Measurements from ENCODE around the gene MYO7B. TPM values are rescaled to one million over a fixed set of nuclear protein-coding genes. Genes with fewer than 3 reads are reported as not detected.

The MYO7B gene
- total and polyA plus RNA-seq, 2 donors (not counting 1 experiment from before 2014, with no cell fraction given) = 5.0 to 68.2 TPM

- intact Hi-C loops (cut with micrococcal nuclease) = loop anchor here (2.0 to 5.0 kb wide), 2 partner anchors 18 to 64 kb away; partner anchors contain the start of gene SFT2D3
- Histone ChIP-seq H3K4me3 (ENCODE audit: control extremely low read depth in 1 of 5, extremely low read depth in 1 of 5, insufficient read depth in 1 of 5, low read depth in 2 of 5, low read length in 4 of 5) (peak overlapping the region in 1 of 5 experiments; percentile 13), H3K27me3 (replicated peaks in 1 of 4; ENCODE audit: control extremely low read depth in 1 of 4, control insufficient read depth in 3 of 4, insufficient read depth in 4 of 4, low read length in 3 of 4) (no peaks in the 10 kb centered on the region), H3K4me1 (ENCODE audit: control insufficient read depth in 2 of 2, insufficient read depth in 2 of 2, low read length in 2 of 2) (peaks cover 87 to 96% of the 10 kb centered on the region in 2 donors), H3K36me3 (replicated peaks in 1 of 2; ENCODE audit: control extremely low read depth in 1 of 2, control insufficient read depth in 1 of 2, extremely low read depth in 1 of 2, insufficient read depth in 2 of 2, low read length in 1 of 2) (no peaks in the 10 kb centered on the region), H3K9ac (ENCODE audit: low read length) (peak overlapping the region; percentile 14), H4K20me1 (ENCODE audit: control insufficient read depth, insufficient read depth, low read length, poor library complexity, severe bottlenecking) (no peaks in the 10 kb centered on the region), H3K9me3 (ENCODE audit: control extremely low read depth in 1 of 3, control insufficient read depth in 2 of 3, insufficient read depth in 1 of 3, low read length in 2 of 3) (no peaks in the 10 kb centered on the region), H3K79me2 (ENCODE audit: control insufficient read depth, insufficient read depth, low read length) (no peaks in the 10 kb centered on the region), H3K27ac (ENCODE audit: low read length in 2 of 2) (peak overlapping the region; percentile 62 to 76), H2AFZ (ENCODE audit: insufficient read depth, low read depth, low read length, poor library complexity, severe bottlenecking) (peak overlapping the region; percentile 29), H3K4me2 (replicated peaks; ENCODE audit: low read depth, low read length, poor library complexity, severe bottlenecking) (peak overlapping the region; percentile 73)
- TF ChIP-seq, protein P1, sequence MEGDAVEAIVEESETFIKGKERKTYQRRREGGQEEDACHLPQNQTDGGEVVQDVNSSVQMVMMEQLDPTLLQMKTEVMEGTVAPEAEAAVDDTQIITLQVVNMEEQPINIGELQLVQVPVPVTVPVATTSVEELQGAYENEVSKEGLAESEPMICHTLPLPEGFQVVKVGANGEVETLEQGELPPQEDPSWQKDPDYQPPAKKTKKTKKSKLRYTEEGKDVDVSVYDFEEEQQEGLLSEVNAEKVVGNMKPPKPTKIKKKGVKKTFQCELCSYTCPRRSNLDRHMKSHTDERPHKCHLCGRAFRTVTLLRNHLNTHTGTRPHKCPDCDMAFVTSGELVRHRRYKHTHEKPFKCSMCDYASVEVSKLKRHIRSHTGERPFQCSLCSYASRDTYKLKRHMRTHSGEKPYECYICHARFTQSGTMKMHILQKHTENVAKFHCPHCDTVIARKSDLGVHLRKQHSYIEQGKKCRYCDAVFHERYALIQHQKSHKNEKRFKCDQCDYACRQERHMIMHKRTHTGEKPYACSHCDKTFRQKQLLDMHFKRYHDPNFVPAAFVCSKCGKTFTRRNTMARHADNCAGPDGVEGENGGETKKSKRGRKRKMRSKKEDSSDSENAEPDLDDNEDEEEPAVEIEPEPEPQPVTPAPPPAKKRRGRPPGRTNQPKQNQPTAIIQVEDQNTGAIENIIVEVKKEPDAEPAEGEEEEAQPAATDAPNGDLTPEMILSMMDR (IDR thresholded peaks at IDR 0.05) = no peak
- no peak for TF ChIP-seq EZH2 (IDR thresholded peaks at IDR 0.05; ENCODE audit: borderline replicate concordance, insufficient read depth, low read depth, low read length, poor library complexity, severe bottlenecking)
- CTCF ChIA-PET = interaction anchor here (1.4 to 19.3 kb wide), 3 partner anchors 11 to 57 kb away, joined by 3 to 553 read pairs (median 53); no protein-coding TSS in a partner anchor
- Mint-ChIP-seq H3K4me3 (peak overlapping the region; percentile 68), H3K9me3 (ENCODE audit: insufficient read depth) (no peaks in the 10 kb centered on the region), H3K4me1 (peaks cover 85% of the 10 kb centered on the region), H3K27ac (peak overlapping the region; percentile 95), H3K27me3 (no peaks in the 10 kb centered on the region)
- POLR2A ChIA-PET = interaction anchor here (0.6 to 2.0 kb wide), 3 partner anchors 8 to 20 kb away, joined by 4 to 7 read pairs (median 4); no protein-coding TSS in a partner anchor
- peak; percentile 46 for DNase-seq
- 56% methylated on average over 14 of the region's 23 CpGs for WGBS (ENCODE audit: insufficient coverage)
- peak; percentile 7 for ATAC-seq (ENCODE audit: low read depth)
Observed at GRCh38 chr2:127638361-127639110, 103.1 kb downstream of the MYO7B start.

GRCh38 chr2:127639111-127639474 lies 103.6 kb downstream of the MYO7B start:
- H3K4me3 ChIP-seq (ENCODE audit: control extremely low read depth in 1 of 5, extremely low read depth in 1 of 5, insufficient read depth in 1 of 5, low read depth in 2 of 5, low read length in 4 of 5) = no peak overlapping the region
- DNase-seq = peak; percentile 43
- Mint-ChIP-seq H3K9me3 (ENCODE audit: insufficient read depth) (no peaks in the 10 kb centered on the region), H3K27ac (peak overlapping the region; percentile 95), H3K27me3 (no peaks in the 10 kb centered on the region), H3K4me1 (peaks cover 81% of the 10 kb centered on the region), H3K4me3 (peak overlapping the region; percentile 68)
- ATAC-seq (ENCODE audit: low read depth) = no peak
- peak overlapping the region; percentile 80 for H2AFZ ChIP-seq (ENCODE audit: insufficient read depth, low read depth, low read length, poor library complexity, severe bottlenecking)
- TF ChIP-seq EZH2 (IDR thresholded peaks at IDR 0.05; ENCODE audit: borderline replicate concordance, insufficient read depth, low read depth, low read length, poor library complexity, severe bottlenecking) = no peak
- peaks cover 82 to 90% of the 10 kb centered on the region in 2 donors for H3K4me1 ChIP-seq (ENCODE audit: control insufficient read depth in 2 of 2, insufficient read depth in 2 of 2, low read length in 2 of 2)
- H3K9ac ChIP-seq (ENCODE audit: low read length) = no peak overlapping the region
- H3K4me2 ChIP-seq (replicated peaks; ENCODE audit: low read depth, low read length, poor library complexity, severe bottlenecking) = peak overlapping the region; percentile 73
- 85% methylated on average over 11 of the region's 13 CpGs for WGBS (ENCODE audit: insufficient coverage)
- CTCF ChIA-PET = interaction anchor here (1.3 to 19.3 kb wide), 5 partner anchors 11 to 113 kb away, joined by 3 to 553 read pairs (median 6); partner anchors contain the start of gene IWS1
- intact Hi-C loops (cut with micrococcal nuclease) = loop anchor here (2.0 to 5.0 kb wide), 2 partner anchors 18 to 63 kb away; partner anchors contain the start of gene SFT2D3
- no peaks in the 10 kb centered on the region for H4K20me1 ChIP-seq (ENCODE audit: control insufficient read depth, insufficient read depth, low read length, poor library complexity, severe bottlenecking)
- POLR2A ChIA-PET = interaction anchor here (0.6 to 2.0 kb wide), 3 partner anchors 8 to 21 kb away, joined by 4 to 7 read pairs (median 4); no protein-coding TSS in a partner anchor
- no peaks in the 10 kb centered on the region for H3K36me3 ChIP-seq (replicated peaks in 1 of 2; ENCODE audit: control extremely low read depth in 1 of 2, control insufficient read depth in 1 of 2, extremely low read depth in 1 of 2, insufficient read depth in 2 of 2, low read length in 1 of 2)
- no peaks in the 10 kb centered on the region for H3K27me3 ChIP-seq (replicated peaks in 1 of 4; ENCODE audit: control extremely low read depth in 1 of 4, control insufficient read depth in 3 of 4, insufficient read depth in 4 of 4, low read length in 3 of 4)
- H3K9me3 ChIP-seq (ENCODE audit: control extremely low read depth in 1 of 3, control insufficient read depth in 2 of 3, insufficient read depth in 1 of 3, low read length in 2 of 3) = no peaks in the 10 kb centered on the region
- peak overlapping the region; percentile 62 to 76 for H3K27ac ChIP-seq (ENCODE audit: low read length in 2 of 2)
- no peaks in the 10 kb centered on the region for H3K79me2 ChIP-seq (ENCODE audit: control insufficient read depth, insufficient read depth, low read length)

All from B cell (primary cell).